Activated CD8-positive, alpha-beta memory T cell treated with anti-CD3 and anti-CD28 coated beads for 48 hours (primary cell): ENCODE data around the gene AFMID.
"Not testable (repeated sequence)": the region's sequence is repeated elsewhere in the genome, so short reads cannot be mapped to it uniquely, and the experiment has no call there.

Experiments used
- DNase-seq, 3 experiments: peaks; one replicate each; pipeline ENCODE4 v3.0.0-alpha.2; 2020; ENCODE audit warnings: low read depth in 2 of 3, low spot score in 2 of 3

Gene AFMID, protein sequence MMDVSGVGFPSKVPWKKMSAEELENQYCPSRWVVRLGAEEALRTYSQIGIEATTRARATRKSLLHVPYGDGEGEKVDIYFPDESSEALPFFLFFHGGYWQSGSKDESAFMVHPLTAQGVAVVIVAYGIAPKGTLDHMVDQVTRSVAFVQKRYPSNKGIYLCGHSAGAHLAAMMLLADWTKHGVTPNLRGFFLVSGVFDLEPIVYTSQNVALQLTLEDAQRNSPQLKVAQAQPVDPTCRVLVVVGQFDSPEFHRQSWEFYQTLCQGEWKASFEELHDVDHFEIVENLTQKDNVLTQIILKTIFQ

GRCh38 chr17:78186692-78187595 is at the start of gene AFMID, which contains the start of gene TK1:
Gene AFMID, plus strand, starts transcription at chr17:78187362. Its CDS starts 9 bp downstream, at chr17:78187371.
Gene TK1, minus strand, starts transcription at chr17:78187052. Its CDS starts 58 bp downstream, at chr17:78186994.
- DNase-seq: peak; percentile 92 to 98 (median 95)

- DNase-seq: no peak
These were observed 49.6 kb upstream of the AFMID start for GRCh38 chr17:78137392-78138203.

DNA sequence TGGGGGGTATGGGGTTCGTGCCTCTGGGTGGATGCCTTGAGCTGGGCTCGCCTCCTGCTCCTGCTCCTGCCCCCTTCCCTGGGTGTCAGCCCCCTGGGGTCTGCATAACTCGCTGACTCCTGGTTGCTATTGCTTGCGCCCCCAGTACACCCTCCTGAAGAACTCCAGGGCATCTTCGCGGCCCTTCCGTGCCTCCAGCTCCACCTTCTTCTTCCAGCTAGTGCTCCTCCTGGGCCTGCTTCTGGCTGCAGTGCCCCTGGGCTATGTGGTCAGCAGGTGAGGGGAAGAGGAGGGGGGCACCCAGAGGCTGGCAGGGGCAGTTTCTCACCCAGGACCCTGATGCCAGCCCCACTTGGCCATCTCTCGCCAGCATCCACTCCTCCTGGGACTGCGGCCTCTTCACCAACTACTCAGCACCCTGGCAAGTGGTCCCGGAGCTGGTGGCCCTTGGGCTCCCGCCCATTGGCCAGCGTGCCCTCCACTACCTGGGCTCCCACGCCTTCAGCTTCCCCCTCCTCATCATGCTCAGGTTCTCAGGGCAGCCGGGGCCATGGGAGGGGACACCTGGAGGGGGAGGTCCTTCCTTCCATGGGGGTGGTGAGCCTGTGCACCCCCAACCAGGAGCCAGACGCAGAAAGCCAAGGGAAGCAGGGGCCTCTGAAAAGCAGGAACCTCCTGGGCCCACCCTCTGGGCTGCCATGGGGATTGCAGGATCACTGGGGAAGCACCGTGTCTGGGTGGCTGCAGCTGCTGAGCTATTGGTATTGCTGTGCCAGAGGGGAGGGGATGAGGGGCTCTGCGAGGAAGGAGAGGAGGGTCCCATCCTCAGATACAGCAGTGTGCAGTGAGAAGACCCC is 48.7 kb upstream of the AFMID start:
- DNase-seq: no peak

GRCh38 chr17:78139861-78140168 is 47.3 kb upstream of the AFMID start:
- not testable (repeated sequence) for DNase-seq

- peak; percentile 91 to 98 (median 94) for DNase-seq
These were observed 46.8 kb upstream of the AFMID start for GRCh38 chr17:78140169-78141051.

DNA sequence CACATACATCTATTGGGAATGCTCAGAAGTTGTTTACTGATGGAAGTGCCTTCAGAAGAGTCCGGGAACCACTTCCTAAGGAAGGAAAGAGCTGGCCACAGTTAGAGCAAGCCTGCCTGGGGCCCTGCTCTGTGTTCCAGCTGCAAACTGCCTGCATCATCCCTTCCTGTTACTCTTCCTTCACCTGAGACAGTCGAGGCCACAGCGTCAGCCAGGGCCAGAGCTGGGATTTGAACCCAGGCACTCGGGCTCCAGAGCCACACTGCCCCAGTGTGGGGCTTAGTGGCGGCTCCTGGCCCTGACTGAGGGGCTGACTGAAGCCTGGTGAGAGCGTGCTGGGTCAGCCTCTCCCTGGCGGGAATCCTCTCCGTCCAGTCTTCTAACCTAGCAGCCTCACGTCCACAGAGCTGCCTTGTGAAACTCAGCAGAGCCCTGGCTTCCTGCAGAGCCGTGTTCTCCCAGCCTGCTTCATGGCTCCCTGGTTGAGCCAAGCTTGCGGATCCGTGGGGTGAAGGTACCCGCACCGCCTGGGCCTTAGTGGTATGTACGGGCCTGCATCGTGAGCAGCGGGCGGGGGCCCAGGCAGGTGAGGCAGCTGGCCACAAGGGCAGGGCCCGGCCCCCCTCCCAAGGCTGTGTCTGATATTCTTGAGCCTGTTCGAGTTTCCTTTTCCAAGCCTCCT is 45.6 kb upstream of the AFMID start:
- DNase-seq: no peak

DNA sequence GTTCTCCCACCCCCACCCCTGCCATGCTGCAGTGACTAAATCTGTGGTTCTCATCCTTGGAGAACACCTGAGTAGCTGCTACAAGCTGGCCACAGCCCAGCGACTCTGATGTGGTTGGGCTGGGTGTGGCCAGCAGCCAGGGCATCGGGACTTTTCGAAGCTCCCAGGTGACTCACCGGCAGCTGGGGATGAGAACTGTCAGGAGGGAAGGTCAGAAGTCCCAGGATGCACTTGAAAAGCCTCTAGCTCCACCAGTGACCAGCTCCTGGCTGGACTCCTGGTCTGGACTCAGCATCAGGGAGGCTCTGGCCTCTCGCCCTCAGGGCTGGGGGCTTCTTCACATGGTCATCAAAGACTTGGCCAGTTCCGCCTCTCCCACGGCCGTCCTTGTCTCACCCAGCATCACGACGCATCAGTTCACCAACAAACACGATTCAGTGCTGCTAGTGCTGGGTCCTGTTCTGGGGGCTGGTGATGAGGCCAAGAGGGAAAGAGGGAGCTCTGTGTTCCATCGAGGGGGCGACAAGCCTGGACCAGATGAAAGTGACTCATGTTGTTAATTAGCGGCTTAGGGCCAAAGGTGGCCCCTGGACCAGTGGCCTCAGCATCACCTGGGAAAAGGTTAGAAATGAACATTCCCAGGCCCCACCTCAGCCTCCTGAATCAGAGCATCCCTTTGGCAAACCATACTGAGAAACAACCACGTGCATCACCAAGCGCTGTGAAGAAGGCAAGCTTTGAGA is 44.9 kb upstream of the AFMID start:
- no peak for DNase-seq

DNA sequence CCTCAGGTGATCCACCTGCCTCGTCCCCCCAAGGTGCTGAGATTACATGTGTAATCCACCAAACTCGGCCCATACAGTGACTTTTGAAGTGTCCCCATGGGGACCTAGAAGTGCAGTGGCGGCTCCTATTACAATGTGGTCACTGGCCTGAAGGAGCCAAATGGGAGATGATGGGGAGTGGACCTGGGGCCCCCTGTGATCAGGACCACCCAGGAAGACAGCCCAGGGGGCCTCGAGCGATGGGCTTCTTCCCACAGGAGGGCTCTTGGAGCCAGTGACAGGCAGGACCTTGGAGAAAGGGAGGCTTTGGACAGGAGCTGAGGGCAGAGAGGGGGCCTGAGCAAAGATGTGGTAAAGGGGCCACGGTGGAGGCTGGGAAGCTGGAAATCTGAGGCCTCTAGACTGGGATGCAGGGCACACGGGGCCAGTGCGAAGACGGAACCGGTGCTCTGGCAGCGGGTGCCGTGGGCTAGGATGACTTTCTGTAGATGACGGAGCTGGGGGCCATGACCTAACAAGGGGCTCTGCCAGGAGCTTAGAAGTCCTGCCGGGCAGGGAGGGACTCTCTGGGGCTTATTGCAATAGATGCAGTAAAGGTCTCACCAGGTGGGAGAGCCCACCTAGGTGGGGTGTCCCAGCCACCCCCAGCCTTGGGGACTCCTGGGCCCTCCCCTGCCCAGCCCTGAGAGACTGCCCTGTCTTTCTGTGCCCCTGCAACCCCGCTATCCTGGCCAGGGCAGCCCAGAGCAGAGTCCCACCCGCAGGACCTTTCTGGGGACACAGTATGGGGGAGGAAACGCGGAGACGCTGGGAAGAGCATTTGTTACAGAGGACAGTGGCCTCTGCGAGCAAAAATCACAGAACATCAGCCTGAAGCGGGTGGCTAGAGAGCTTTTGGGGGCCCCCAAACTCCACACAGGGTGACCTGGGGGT is 43.7 kb upstream of the AFMID start:
- no peak for DNase-seq

DNA sequence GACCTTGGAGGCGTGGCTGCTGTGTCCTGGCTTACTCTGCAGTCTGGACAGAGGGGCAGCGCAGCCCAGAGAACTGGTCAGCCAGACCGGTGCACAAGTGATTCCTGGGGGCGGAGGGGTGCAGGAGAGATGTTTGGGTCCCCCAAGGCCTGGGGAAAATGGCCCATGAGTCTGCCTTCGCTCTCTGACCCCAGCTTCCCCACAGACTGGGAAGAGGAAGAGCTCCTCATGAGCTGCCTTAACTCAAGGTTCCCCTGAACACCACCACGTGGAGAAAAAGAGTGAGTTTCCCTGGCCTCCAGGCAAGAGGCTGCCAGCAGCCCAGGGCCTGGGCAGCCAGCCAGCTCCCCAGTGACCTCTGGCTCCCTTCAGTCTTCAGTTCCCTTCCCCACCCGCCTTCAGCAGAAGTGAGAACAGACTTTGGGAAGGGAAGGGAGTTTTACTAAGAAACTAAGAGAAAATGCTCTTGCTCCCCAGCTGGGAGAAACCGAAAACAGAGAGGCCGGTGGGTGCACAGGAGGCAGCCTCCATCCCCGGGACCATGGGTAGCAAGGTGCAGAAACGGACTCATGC is 42.9 kb upstream of the AFMID start:
- no peak for DNase-seq

DNA sequence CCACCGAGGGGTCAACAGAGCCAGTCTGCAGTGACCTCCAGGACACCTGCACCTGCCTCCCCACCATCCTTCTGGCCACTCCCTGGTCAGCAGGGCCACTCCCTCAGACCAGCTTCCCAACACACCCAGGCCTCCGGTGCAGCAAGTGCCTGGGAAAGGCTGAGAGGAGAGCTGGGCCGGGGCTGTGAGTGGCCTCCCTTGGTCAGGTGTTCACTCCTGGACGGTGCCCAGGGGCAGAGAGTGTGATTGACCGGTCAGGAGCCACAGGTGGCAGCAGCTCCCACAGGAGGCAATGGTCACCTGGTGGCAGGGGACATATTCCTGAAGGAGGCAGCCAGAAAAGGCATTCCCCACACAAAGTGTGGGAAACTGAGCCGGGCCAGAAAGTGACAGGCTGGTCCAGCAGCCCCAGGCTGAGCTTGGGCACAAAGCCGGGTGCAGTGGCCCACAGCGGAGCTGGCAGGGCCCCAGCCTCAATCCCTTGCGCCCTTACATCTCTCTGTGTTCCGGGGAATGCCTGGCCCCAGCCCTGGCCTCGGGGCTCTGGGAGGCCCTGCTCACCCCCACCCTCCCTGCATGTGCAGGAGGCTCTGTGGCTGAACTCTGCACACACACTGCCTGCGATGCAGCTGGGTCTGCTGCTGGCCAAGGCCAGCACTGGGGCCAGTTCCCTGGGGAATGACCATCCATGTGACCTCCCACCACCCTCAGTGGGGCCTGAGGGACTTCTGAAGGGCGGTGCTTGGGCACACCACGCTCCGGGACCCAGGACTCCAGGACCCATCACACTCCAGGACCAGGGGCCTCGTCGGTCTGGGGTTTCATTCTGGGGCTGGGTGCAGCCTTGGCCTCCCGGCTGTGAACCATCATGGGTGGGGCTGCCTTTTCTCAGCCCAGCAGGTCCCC is 42.2 kb upstream of the AFMID start:
- DNase-seq: no peak

DNA sequence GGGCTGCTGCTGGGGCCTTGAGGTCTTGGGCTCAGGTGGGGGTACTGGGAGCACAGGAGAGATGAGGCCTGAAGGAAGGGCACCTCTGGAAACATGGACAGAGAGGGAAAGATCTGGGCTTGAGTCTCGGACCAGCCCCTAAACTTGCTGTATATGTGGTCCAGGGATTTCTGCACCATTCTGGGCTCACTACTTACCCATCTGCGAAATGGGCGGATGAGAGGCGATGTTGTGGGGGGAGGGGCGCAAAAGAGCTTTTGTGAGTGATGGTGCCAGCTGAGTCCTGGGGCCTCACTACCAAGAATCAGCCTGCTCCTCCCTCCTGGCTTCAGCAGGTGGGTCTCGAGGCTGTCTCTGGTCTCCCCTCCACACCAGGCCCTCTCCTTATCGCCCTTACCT is 40.7 kb upstream of the AFMID start:
- no peak for DNase-seq

GRCh38 chr17:78146881-78147280 is 40.3 kb upstream of the AFMID start:
- DNase-seq: no peak

- no peak for DNase-seq
These were observed 39.7 kb upstream of the AFMID start for GRCh38 chr17:78147315-78147998.

- no peak for DNase-seq
These were observed 38.7 kb upstream of the AFMID start for GRCh38 chr17:78148286-78149016.
